Renal pelvis (tissue), 3 donors: Measurements from ENCODE around the gene SLC9A3. TPM values are rescaled to one million over a fixed set of nuclear protein-coding genes. Genes with fewer than 3 reads are reported as not detected.

Source experiments
- polyA plus RNA-seq, 3 donors: library from polyadenylated mRNA; unstranded; fragments of 120-200 nt; gene quantifications; one replicate each; pipeline ENCODE4 v1.2.1, GENCODE V29; 2013; ENCODE audit not compliant: insufficient read length in 3 of 3

SLC9A3 gene
- polyA plus RNA-seq, 3 donors, result 46.4 to 69.6 (median 58.0) TPM

Other genes with a start within 250 kb of the SLC9A3 start
- 1 to 10 TPM; 2.4 to 3.6 (median 2.8) TPM for gene AHRR, start 202.7 kb downstream of the SLC9A3 start, polyA plus RNA-seq
- 10 to 100 TPM; 57.0 to 79.1 (median 66.9) TPM for gene EXOC3, start 81.3 kb downstream of the SLC9A3 start, polyA plus RNA-seq
- 10 to 100 TPM in 2 of 3 donors, 1 to 10 TPM in 1; 8.6 to 11.3 (median 10.3) TPM for gene CEP72, start 87.9 kb upstream of the SLC9A3 start, polyA plus RNA-seq
- 1 to 10 TPM; 3.5 to 6.4 (median 4.2) TPM for gene TPPP, start 168.9 kb upstream of the SLC9A3 start, polyA plus RNA-seq